Nephron progenitor cell (in vitro differentiated cells): ENCODE results near the gene ZNF273.
A peak's percentile ranks its signal among the peaks of the same experiment; 100 is the strongest.
"Not testable (repeated sequence)": the region's sequence is repeated elsewhere in the genome, so short reads cannot be mapped to it uniquely, and the experiment has no call there.

Source experiments
- DNase-seq: peaks from one replicate; pipeline ENCODE4 v3.0.0; 2021
- H3K27ac Mint-ChIP-seq: 2 replicates; pipeline ENCODE4 v1.8.0; 2021; ENCODE audit warnings: mild to moderate bottlenecking, moderate library complexity, mixed read lengths
- H3K27me3 Mint-ChIP-seq: 2 replicates; pipeline ENCODE4 v1.8.0; 2021; ENCODE audit warnings: mild to moderate bottlenecking, low read depth, mixed read lengths; ENCODE audit not compliant: poor library complexity
- H3K36me3 Mint-ChIP-seq: 2 replicates; pipeline ENCODE4 v1.8.0; 2021; ENCODE audit warnings: low read depth, mixed read lengths
- H3K4me1 Mint-ChIP-seq: 2 replicates; pipeline ENCODE4 v1.8.0; 2021; ENCODE audit warnings: mixed read lengths
- H3K4me3 Mint-ChIP-seq: 2 replicates; pipeline ENCODE4 v1.8.0; 2021; ENCODE audit warnings: mild to moderate bottlenecking, moderate library complexity, mixed read lengths
- H3K9me3 Mint-ChIP-seq: 2 replicates; pipeline ENCODE4 v1.8.0; 2021; ENCODE audit warnings: mild to moderate bottlenecking, moderate library complexity, mixed read lengths
- CTCF ChIP-seq: fragments of 200-600 bp; sonication (generic); IDR thresholded peaks from 2 replicates; pipeline ENCODE4 v1.5.0; 2021; ENCODE audit warnings: antibody characterized with exemption

The ZNF273 gene

GRCh38 chr7:64902806-64903721, at the start of gene ZNF273:
TSS of gene ZNF273 (plus strand) at chr7:64903273. CDS start at chr7:64903318, 45 bp downstream.
- no peak for TF ChIP-seq CTCF
- Mint-ChIP-seq H3K4me1 (peaks cover 30% of the 10 kb centered on the region), H3K27ac (peak within 1 kb of the TSS; percentile 99), H3K4me3 (peak within 1 kb of the TSS; percentile 98), H3K27me3 (peaks cover 4% of the 10 kb centered on the region), H3K36me3 (peaks cover 46% of the 10 kb centered on the region), H3K9me3 (peaks cover 48% of the 10 kb centered on the region)
- peak; percentile 86 for DNase-seq

GRCh38 chr7:64853679-64854078, 49.4 kb upstream of the ZNF273 start:
- no peak for DNase-seq
- peaks cover 14% of the 10 kb centered on the region for H3K9me3 Mint-ChIP-seq
- H3K27me3 Mint-ChIP-seq = peaks cover under 1% of the 10 kb centered on the region
- H3K4me3 Mint-ChIP-seq = no peak overlapping the region
- H3K27ac Mint-ChIP-seq = no peak overlapping the region
- H3K4me1 Mint-ChIP-seq = no peaks in the 10 kb centered on the region
- TF ChIP-seq CTCF = no peak
- H3K36me3 Mint-ChIP-seq = no peaks in the 10 kb centered on the region

- peaks cover 4% of the 10 kb centered on the region for H3K27me3 Mint-ChIP-seq
- H3K4me3 Mint-ChIP-seq = no peak overlapping the region
- no peaks in the 10 kb centered on the region for H3K4me1 Mint-ChIP-seq
- no peak for TF ChIP-seq CTCF
- H3K9me3 Mint-ChIP-seq = peaks cover 3% of the 10 kb centered on the region
- no peak overlapping the region for H3K27ac Mint-ChIP-seq
- H3K36me3 Mint-ChIP-seq = no peaks in the 10 kb centered on the region
- DNase-seq = no peak
These were observed 48.1 kb upstream of the ZNF273 start for GRCh38 chr7:64854969-64855368.

GRCh38 chr7:64863021-64863420, 40.1 kb upstream of the ZNF273 start:
- no peaks in the 10 kb centered on the region for H3K4me1 Mint-ChIP-seq

GRCh38 chr7:64863530-64863929, 39.5 kb upstream of the ZNF273 start:
- H3K27ac Mint-ChIP-seq, DNase-seq, H3K4me3 Mint-ChIP-seq, H3K27me3 Mint-ChIP-seq, H3K4me1 Mint-ChIP-seq, H3K36me3 Mint-ChIP-seq: not testable (repeated sequence)
- peaks cover 55% of the 10 kb centered on the region for H3K9me3 Mint-ChIP-seq

More at GRCh38 chr7:64863021-64863420, 40.1 kb upstream of the ZNF273 start:
- DNase-seq = no peak
- Mint-ChIP-seq H3K4me3 (no peak overlapping the region), H3K27ac (no peak overlapping the region), H3K36me3 (no peaks in the 10 kb centered on the region), H3K27me3 (peaks cover 6% of the 10 kb centered on the region), H3K9me3 (peaks cover 50% of the 10 kb centered on the region)
- TF ChIP-seq CTCF = no peak

- no peak overlapping the region for H3K27ac Mint-ChIP-seq
- no peak for TF ChIP-seq CTCF
- H3K27me3 Mint-ChIP-seq = peaks cover 3% of the 10 kb centered on the region
- H3K4me3 Mint-ChIP-seq = no peak overlapping the region
- no peaks in the 10 kb centered on the region for H3K36me3 Mint-ChIP-seq
- H3K4me1 Mint-ChIP-seq = no peaks in the 10 kb centered on the region
- no peak for DNase-seq
- peaks cover 58% of the 10 kb centered on the region for H3K9me3 Mint-ChIP-seq
These were observed 39.1 kb upstream of the ZNF273 start for GRCh38 chr7:64863969-64864368.
